Body of pancreas (tissue), 4 donors: Measurements from ENCODE around the gene SFXN5. TPM values are rescaled to one million over a fixed set of nuclear protein-coding genes. Genes with fewer than 3 reads are reported as not detected.

Experiments used
- ATAC-seq: fragments of 150-250 bp; one replicate; pipeline ENCODE4 v1.9.1; 2016
- DNase-seq, 4 donors: peaks; one replicate each; pipeline ENCODE4 v3.0.0-alpha.2; 2019
- H3K27ac ChIP-seq, 4 donors: fragments of 200-600 bp; sonication (generic); 1 replicate in 3 of 4; 2 replicates in 1 of 4; pipeline versions ENCODE4 v1.5.1 to v1.6.1; 2016 to 2019; ENCODE audit warnings: mild to moderate bottlenecking in 1 of 4, mixed read lengths in 1 of 4, moderate library complexity in 1 of 4
- H3K27me3 ChIP-seq, 2 donors: fragments of 200-600 bp; sonication (generic); one replicate each; pipeline ENCODE4 v1.6.0; 2016; ENCODE audit warnings: mild to moderate bottlenecking in 1 of 2
- H3K36me3 ChIP-seq, 2 donors: fragments of 200-600 bp; sonication (generic); replicated peaks in 1 of 2; 2 replicates each; pipeline ENCODE4 v1.5.1; 2016; ENCODE audit warnings: low read depth in 2 of 2; ENCODE audit not compliant: insufficient read depth in 1 of 2
- H3K4me1 ChIP-seq: fragments of 200-600 bp; sonication (generic); one replicate; pipeline ENCODE4 v1.6.0; 2016
- H3K4me3 ChIP-seq, 2 donors: fragments of 200-600 bp; sonication (generic); 1 replicate in 1 of 2; 2 replicates in 1 of 2; pipeline ENCODE4 v1.5.1; 2016 to 2019
- H3K9me3 ChIP-seq, 3 donors: fragments of 200-600 bp; sonication (generic); 1 replicate in 2 of 3; 2 replicates in 1 of 3; pipeline ENCODE4 v1.5.1; 2016
- CTCF ChIP-seq, 7 experiments: fragments of 450-650 bp in 4 of 7; fragments of 200-600 bp in 3 of 7; sonication (generic) in 3 of 7; IDR thresholded peaks; one replicate each; pipeline ENCODE4 v1.5.1; 2016 to 2019; ENCODE audit warnings: antibody characterized with exemption in 7 of 7
- POLR2A ChIP-seq, 3 donors: fragments of 450-650 bp; IDR thresholded peaks; one replicate each; pipeline ENCODE4 v1.6.1; 2016; ENCODE audit warnings: antibody characterized with exemption in 3 of 3, mild to moderate bottlenecking in 2 of 3
- WGBS, 2 donors: methylation state at CpG; one replicate each; pipeline ENCODE4 v1.1.5; 2017; 5-methylcytosine and 5-hydroxymethylcytosine counted together
- intact Hi-C: fragments of 100-400 bp; cut with DNase I; formaldehyde crosslinking; loops from one replicate; pipeline ENCODE4 v1.15.1; 2023
- total RNA-seq, 2 donors: library from RNA; depleted of rRNA; stranded (reverse); fragments of >200 nt; gene quantifications; one replicate each; pipeline ENCODE4 v1.1.0, GENCODE V29; 2016

SFXN5 gene
- total RNA-seq, 2 donors from 2014 or later, result 4.3 to 5.4 TPM

GRCh38 chr2:73085691-73086090 lies 14.2 kb upstream of the SFXN5 start:
- Histone ChIP-seq H3K27me3 (no peaks in the 10 kb centered on the region), H3K4me1 (peaks cover 16% of the 10 kb centered on the region), H3K4me3 (no peak overlapping the region), H3K27ac (no peak overlapping the region), H3K9me3 (no peaks in the 10 kb centered on the region), H3K36me3 (no peaks in the 10 kb centered on the region)
- intact Hi-C loops, result loop anchor here (5.0 kb wide), 1 partner anchor 72 kb away; no protein-coding TSS in a partner anchor
- TF ChIP-seq CTCF (IDR thresholded peaks at IDR 0.05) (peak; percentile 85 to 94 (median 88)), POLR2A (IDR thresholded peaks at IDR 0.05) (no peak)
- ATAC-seq, result peak; percentile 72
- WGBS, 2 donors, result 18 to 23% methylated on average over 6 of the region's 6 CpGs
- DNase-seq, result peak; percentile 86 to 93 (median 88)

GRCh38 chr2:73084971-73085370 lies 13.5 kb upstream of the SFXN5 start:
- no peak for TF ChIP-seq CTCF (IDR thresholded peaks at IDR 0.05)
- no peak for TF ChIP-seq POLR2A (IDR thresholded peaks at IDR 0.05)
- Histone ChIP-seq H3K36me3 (no peaks in the 10 kb centered on the region), H3K9me3 (no peaks in the 10 kb centered on the region), H3K27ac (no peak overlapping the region), H3K27me3 (no peaks in the 10 kb centered on the region), H3K4me1 (peaks cover 16% of the 10 kb centered on the region), H3K4me3 (no peak overlapping the region)
- WGBS, 2 donors, result 58 to 60% methylated on average over 1 to 3 of the region's 3 CpGs
- DNase-seq (no peak), ATAC-seq (no peak)
- intact Hi-C loops, result loop anchor here (5.0 kb wide), 1 partner anchor 72 kb away; no protein-coding TSS in a partner anchor

- no peaks in the 10 kb centered on the region for H3K9me3 ChIP-seq
- ATAC-seq (no peak), DNase-seq (no peak)
- no peak overlapping the region for H3K27ac ChIP-seq
- TF ChIP-seq CTCF (IDR thresholded peaks at IDR 0.05) (no peak), POLR2A (IDR thresholded peaks at IDR 0.05) (no peak)
- WGBS, 2 donors, result 62 to 80% methylated on average over 7 of the region's 7 CpGs
- no peaks in the 10 kb centered on the region for H3K36me3 ChIP-seq
- intact Hi-C loops, result no loop called here
- no peak overlapping the region for H3K4me3 ChIP-seq
- no peaks in the 10 kb centered on the region for H3K27me3 ChIP-seq
- H3K4me1 ChIP-seq, result peaks cover 16% of the 10 kb centered on the region
Measured at GRCh38 chr2:73083886-73084800, 12.6 kb upstream of the SFXN5 start.

GRCh38 chr2:73082523-73083410 lies 11.3 kb upstream of the SFXN5 start:
- DNase-seq, result no peak
- ATAC-seq, result no peak
- 80 to 87% methylated on average over 10 to 12 of the region's 13 CpGs for whole genome bisulfite sequencing, 2 donors
- H3K27ac ChIP-seq, result no peak overlapping the region
- TF ChIP-seq CTCF (IDR thresholded peaks at IDR 0.05), result no peak
- TF ChIP-seq POLR2A (IDR thresholded peaks at IDR 0.05), result no peak
- intact Hi-C loops, result no loop called here
- H3K36me3 ChIP-seq, result no peaks in the 10 kb centered on the region
- peaks cover 16% of the 10 kb centered on the region for H3K4me1 ChIP-seq
- no peak overlapping the region for H3K4me3 ChIP-seq
- H3K9me3 ChIP-seq, result no peaks in the 10 kb centered on the region
- no peaks in the 10 kb centered on the region for H3K27me3 ChIP-seq
